PFSK-1 (cell line): ENCODE results near the gene LHX5.

Experiments
- POLR2AphosphoS5 ChIP-seq: IDR thresholded peaks from 2 replicates; pipeline ENCODE4 v1.6.1; 2012; ENCODE audit warnings: low read depth, mild to moderate bottlenecking, control low read depth, low read length, moderate library complexity
- TAF1 ChIP-seq: IDR thresholded peaks from 2 replicates; pipeline ENCODE4 v1.6.1; 2012; ENCODE audit warnings: low read length, control low read depth, borderline replicate concordance; ENCODE audit not compliant: insufficient read depth

- TF ChIP-seq POLR2AphosphoS5 (no peak), TAF1 (no peak)
Measured at GRCh38 chr12:113468365-113469223, 3.1 kb downstream of the LHX5 start.
